ENCODE measurements around the gene HCAR1.
"Not testable (repeated sequence)": the region's sequence is repeated elsewhere in the genome, so short reads cannot be mapped to it uniquely, and the experiment has no call there.

HCAR1 gene

DNA sequence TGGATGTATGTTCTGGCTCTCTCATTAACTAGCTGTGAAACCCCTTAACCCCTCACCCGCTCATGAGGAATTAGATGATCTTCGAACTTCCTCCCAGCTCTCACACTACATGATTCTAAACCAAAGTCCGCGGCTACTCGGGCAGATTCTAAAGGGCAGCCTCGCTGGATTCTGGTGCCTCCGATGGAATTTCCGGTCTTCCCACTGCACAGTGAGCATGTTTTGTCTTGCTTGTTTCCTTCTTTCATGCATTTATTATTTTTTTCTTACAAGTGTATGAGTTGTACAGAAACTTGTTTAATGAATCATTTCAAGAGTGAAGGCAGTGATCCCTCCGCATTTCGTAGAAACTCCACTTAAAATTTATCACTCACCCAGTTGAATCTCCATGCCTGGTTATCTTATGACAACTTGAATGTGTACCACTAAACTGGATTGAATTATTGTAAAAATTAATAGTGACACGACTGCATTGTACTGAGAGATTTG lies 9.5 kb downstream of the HCAR1 start:
- DNase-seq: no peak

DNA sequence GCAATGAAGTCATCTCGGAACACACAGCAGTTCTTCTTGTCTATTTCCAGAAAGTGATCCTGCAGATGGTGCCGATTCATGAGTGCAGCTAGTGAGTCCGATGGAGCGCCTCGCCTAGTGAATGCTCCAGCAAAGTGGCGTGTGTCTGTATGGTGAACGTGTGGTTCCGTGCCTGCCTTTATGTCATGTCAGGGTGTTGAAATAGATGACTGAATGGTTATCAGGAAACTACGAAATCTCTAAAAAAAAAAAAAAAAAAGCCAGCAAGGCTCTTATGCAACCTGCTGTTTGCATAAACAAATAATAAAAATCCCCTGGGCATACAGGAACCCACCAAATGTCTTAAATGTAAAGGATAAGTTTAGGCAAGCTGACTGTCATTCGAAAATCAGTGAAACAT lies 14.0 kb downstream of the HCAR1 start, which contains the start of gene HCAR3:
Gene HCAR3 (minus strand): TSS at position 154 of the 400 bp plus-strand sequence. CDS start 74 bp downstream, at position 80.
- DNase-seq: peak; percentile 88

GRCh38 chr12:122715211-122715610 lies 15.4 kb downstream of the HCAR1 start:
- DNase-seq: peak; percentile 57 to 80

- DNase-seq: not testable (repeated sequence)
Observed at GRCh38 chr12:122713491-122714188, 17.0 kb downstream of the HCAR1 start.

DNA sequence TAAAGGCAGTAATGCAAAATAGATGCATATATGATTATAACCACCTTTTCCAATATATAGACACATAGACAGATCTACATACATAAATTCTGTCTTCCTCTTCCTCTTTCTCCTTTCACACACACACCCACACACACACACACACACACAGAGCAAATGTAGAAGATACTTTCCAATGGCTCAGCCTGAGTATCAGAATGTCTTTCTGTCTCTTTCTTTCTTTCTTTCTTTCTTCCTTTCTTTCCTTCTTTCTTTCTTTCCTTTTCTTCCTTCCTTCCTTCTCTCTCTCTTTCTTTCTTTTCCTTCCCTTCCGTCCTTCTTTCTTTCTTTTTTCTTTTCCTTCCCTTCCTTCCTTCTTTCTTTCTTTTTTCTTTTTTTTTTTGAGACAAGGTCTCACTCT lies 19.4 kb downstream of the HCAR1 start:
- peak; percentile 61 to 75 for DNase-seq

- not testable (repeated sequence) for DNase-seq
Observed at GRCh38 chr12:122710341-122710740, 20.3 kb downstream of the HCAR1 start.

GRCh38 chr12:122709287-122709686 lies 21.4 kb downstream of the HCAR1 start:
- DNase-seq: not testable (repeated sequence)

DNA sequence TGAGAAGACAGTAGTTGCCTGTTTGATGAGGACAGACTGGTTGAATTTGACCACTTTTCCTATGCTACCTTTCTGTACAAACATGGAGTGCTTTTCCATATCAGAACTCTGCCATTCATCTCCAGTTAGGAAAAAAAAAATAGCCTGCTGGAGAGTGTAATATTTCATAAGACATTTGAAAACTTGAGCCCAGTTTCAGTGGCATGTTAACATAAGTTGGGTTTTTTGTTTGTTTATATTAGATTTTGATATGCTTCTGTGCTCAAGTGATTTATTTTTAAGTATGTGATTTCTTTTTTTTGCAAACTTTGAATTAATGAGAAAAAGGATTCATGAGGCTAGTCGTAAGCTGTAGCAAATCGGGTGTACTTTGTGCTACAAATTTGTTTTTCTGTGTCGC lies 26.8 kb downstream of the HCAR1 start:
- not testable (repeated sequence) for DNase-seq

DNA sequence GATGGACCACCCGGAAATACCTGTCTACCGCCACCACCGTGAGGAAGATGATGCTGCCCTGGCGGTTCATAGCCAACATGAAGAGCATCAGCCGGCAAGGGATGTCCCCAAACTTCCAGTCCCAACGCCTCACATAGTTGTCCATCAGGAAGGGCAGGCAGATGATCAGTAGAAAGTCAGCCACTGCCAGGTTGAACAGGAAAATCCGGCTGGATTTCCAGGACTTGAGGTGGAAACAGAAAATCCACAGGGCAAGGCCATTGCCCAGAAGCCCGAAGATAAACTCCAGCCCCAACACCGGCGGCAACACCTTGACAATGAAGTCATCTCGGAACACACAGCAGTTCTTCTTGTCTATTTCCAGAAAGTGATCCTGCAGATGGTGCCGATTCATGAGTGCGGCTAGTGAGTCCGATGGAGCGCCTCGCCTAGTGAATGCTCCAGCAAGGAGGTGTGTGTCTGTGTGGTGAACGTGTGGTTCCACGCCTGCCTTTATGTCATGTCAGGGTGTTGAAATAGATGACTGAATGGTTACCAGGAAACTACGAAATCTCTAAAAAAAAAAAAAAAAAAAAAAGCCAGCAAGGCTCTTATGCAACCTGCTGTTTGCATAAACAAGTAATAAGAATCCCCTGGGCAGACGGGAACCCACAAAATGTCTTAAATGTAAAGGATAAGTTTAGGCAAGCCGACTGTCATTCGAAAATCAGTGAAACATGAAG lies 27.6 kb downstream of the HCAR1 start, which contains the start of gene HCAR2:
Gene HCAR2 (minus strand): TSS at position 468 of the 722 bp plus-strand sequence. CDS start 74 bp downstream, at position 394.
- DNase-seq: peak; percentile 79 to 90

DNA sequence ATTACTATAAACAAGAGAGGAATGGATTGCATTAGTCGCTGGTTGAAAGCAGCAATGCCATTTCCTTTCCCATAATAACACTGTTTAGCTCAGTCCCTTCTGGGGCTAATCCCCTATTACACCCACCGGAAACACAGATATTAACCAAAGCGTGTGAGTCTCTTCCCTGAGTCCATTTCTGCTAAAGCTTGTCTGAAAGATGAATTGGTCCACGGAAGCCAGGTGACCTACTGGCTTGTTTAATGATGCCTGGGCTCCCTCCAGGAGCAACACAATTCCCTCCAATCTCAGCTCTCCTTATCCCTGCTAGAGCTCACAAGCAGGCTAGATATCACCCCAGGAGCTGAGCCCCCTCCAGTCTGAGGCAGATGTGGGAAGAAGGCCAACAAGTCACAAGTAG lies 29.2 kb downstream of the HCAR1 start:
- not testable (repeated sequence) for DNase-seq

DNA sequence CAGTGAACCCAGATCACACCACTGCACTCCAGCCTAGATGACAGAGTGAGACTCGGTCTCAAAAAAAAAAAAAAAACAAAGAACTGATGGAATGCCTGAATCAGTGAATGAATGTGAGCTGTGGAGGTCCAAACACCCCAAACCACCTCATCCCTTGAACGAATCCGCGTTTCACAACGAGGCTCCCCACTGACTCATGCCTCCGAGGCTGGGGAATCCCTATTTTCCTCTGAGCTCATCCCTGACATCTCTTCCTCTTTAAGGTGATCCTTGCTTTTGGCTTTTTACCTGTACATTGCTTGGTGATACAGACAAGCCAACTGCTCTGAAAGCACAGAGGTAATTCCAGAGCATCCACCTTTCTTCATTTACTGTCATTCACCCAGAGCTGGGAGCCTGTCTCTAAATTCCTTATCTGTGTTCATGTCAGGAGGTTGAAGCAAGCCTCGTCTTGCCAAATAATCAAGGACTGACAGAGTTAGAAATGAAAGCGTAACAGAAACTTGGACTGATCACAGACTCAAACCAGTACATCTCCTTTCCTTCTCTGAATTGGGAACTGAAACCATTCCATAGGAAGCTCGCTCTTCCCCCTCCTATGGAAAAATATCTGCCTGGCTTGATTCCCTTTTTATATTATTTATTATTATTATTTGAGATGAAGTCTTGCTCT lies 30.5 kb downstream of the HCAR1 start:
- DNase-seq: not testable (repeated sequence)

- not testable (repeated sequence) for DNase-seq
Observed at GRCh38 chr12:122696922-122697321, 33.7 kb downstream of the HCAR1 start.

- DNase-seq: no peak
Observed at GRCh38 chr12:122691566-122691965, 39.1 kb downstream of the HCAR1 start.

GRCh38 chr12:122688291-122688690 lies 42.4 kb downstream of the HCAR1 start:
- DNase-seq: no peak

DNA sequence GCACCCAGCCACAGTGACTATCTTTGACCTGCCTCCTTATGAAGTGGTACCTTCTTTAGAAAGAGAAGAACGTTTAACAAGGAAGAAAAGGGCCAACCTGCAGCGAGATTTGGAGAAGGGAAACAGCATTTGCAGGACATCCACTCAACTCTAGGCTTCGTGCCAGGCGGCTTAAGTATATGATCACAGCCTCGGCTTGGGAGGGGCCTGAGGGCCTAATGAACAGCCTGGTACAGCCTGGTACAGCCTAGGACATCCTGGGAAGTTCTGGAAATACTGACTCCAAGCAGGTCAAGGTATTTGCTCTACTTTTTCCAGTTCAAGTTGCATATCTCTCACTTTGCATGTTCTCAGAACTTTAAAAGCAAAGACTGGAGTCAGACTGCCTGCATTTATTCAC lies 43.6 kb downstream of the HCAR1 start:
- no peak for DNase-seq

DNA sequence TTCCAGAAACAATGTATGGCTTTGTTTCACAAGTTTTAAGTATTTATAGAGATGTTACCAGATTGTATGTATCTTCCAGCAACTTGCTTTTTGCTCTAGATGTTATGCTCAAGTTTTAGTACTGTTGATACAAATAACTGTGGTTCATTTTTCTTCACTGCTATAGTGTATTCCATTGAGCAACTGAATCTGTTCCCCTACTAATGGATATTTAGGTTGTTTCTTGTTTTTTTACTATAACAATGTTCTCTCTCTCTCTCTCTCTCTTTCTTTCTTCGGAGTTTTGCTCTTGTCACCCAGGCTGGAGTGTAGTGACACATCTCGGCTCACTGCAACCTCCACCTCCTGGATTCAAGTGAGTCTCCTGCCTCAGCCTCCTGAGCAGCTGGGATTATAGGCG lies 44.1 kb downstream of the HCAR1 start:
- no peak for DNase-seq

- no peak for DNase-seq
Observed at GRCh38 chr12:122684297-122684813, 46.3 kb downstream of the HCAR1 start.

- peak; percentile 92 to 95 for DNase-seq
Observed at GRCh38 chr12:122681814-122682213, 48.8 kb downstream of the HCAR1 start.

- DNase-seq: peak in 1 of 2 donors; percentile 32
Observed at GRCh38 chr12:122680989-122681388, 49.7 kb downstream of the HCAR1 start.

GRCh38 chr12:122676781-122677180 lies 53.9 kb downstream of the HCAR1 start:
- not testable (repeated sequence) for DNase-seq
